Measurements from ENCODE around the gene C3orf18. TPM values are rescaled to one million over a fixed set of nuclear protein-coding genes. Genes with fewer than 3 reads are reported as not detected.

C3orf18 gene
- total and polyA plus RNA-seq, 9 of the 15 experiments (the other 6 are each of a cell fraction or from before 2014, with no cell fraction given): 0.01 to 2.3 (median 0.94) TPM

- TF ChIP-seq E4F1 (CRISPR knock-in tag; IDR thresholded peaks at IDR 0.05; ENCODE audit: borderline replicate concordance) (0 out of 2 replicates have a peak, but pooled peaks have one; percentile 44), ATF7 (IDR thresholded peaks at IDR 0.05) (peak; percentile 74; the same call in 1 of the 2 replicates), ZBTB11 (CRISPR knock-in tag; IDR thresholded peaks at IDR 0.05) (peak in 1 of 3 experiments; percentile 65; a peak in 2 of 6 replicates), ZBTB5 (IDR thresholded peaks at IDR 0.05) (peak; percentile 95), POLR3G (IDR thresholded peaks at IDR 0.05; ENCODE audit: extremely low read depth, insufficient read length, insufficient replicate concordance) (no peak), ZNF551 (CRISPR knock-in tag; IDR thresholded peaks at IDR 0.05) (no peak), PKNOX1 (IDR thresholded peaks at IDR 0.05) (peak; percentile 78), NONO (IDR thresholded peaks at IDR 0.05; ENCODE audit: low read depth in 2 of 2, low read length in 1 of 2) (peak in 1 of 2 experiments; percentile 64; a peak in 3 of 4 replicates), HNRNPH1 (optimal IDR thresholded peaks at IDR 0.05; ENCODE audit: low read depth, low read length) (no peak), IRF9 (tag; IDR thresholded peaks at IDR 0.05) (no peak), YY1 (IDR thresholded peaks at IDR 0.05; ENCODE audit: borderline replicate concordance in 1 of 3, control insufficient read depth in 1 of 3, extremely low read depth in 1 of 3, insufficient read depth in 3 of 3, insufficient read length in 1 of 3, insufficient replicate concordance in 2 of 3, low read depth in 1 of 3, low read length in 2 of 3) (peak in 1 of 3 experiments; percentile 26), GABPB2 (CRISPR knock-in tag; conservative IDR thresholded peaks at IDR 0.05) (no peak), NCOR1 (IDR thresholded peaks at IDR 0.05) (peak; percentile 81)
These were observed 44.1 kb upstream of the C3orf18 start, which contains the start of gene CISH (continued) for GRCh38 chr3:50611464-50612233.
